ENCODE measurements around the gene SAMD5. TPM values are rescaled to one million over a fixed set of nuclear protein-coding genes. Genes with fewer than 3 reads are reported as not detected.

SAMD5 gene
- total and polyA plus RNA-seq, 2 of the 8 experiments (the other 6 are each of a cell fraction or from before 2014, with no cell fraction given) = 0.02 to 0.04 TPM

GRCh38 chr6:147553099-147553498 lies 44.6 kb downstream of the SAMD5 start (continued):
- TF ChIP-seq CHD7 (IDR thresholded peaks at IDR 0.05; ENCODE audit: insufficient replicate concordance, low read length) = no peak
- TF ChIP-seq SP1 (IDR thresholded peaks at IDR 0.05; ENCODE audit: low read depth, low read length) = no peak
- TF ChIP-seq NRF1 (IDR thresholded peaks at IDR 0.05; ENCODE audit: low read depth, low read length) = no peak
- TF ChIP-seq RFX5 (IDR thresholded peaks at IDR 0.05; ENCODE audit: borderline replicate concordance, low read depth, low read length) = no peak
- TF ChIP-seq POLR2A (IDR thresholded peaks at IDR 0.05; ENCODE audit: control extremely low read depth in 1 of 2, low read depth in 2 of 2, low read length in 2 of 2) = no peak
- TF ChIP-seq CREB1 (IDR thresholded peaks at IDR 0.05) = no peak

Measured in H1 (cell line).